IMR-90 (cell line): ENCODE results near the gene MTHFD2. TPM values are rescaled to one million over a fixed set of nuclear protein-coding genes. Genes with fewer than 3 reads are reported as not detected.
"Not testable (repeated sequence)": the region's sequence is repeated elsewhere in the genome, so short reads cannot be mapped to it uniquely, and the experiment has no call there.

Experiments
- ATAC-seq: fragments of 200-7000 bp; cut with Tn5 transposase; 2 replicates; pipeline ENCODE4 v1.9.1; 2020; ENCODE audit warnings: low read depth, mild to moderate bottlenecking, moderate library complexity
- BruUV-seq: library from RNA; stranded (reverse); fragments of 400-500 nt; replicated peaks from 2 replicates; lab custom pipeline; 2021; lab: Mats Ljungman, UMichigan
- CTCF ChIA-PET: fragments of 300-600 bp; formaldehyde crosslinking; extraction: SDS; loops from one replicate; lab custom pipeline; 2021; ENCODE audit warnings: antibody characterized with exemption; lab: Yijun Ruan, JAX
- POLR2A ChIA-PET: fragments of 300-600 bp; sonication (Branson Sonifier 250); formaldehyde crosslinking; loops from one replicate; lab custom pipeline; 2022; ENCODE audit warnings: antibody characterized with exemption; ENCODE audit not compliant: unreplicated experiment; lab: Charles Lee
- DNase-seq: peaks from one replicate; pipeline ENCODE4 v3.0.0; 2013
- H2AFZ ChIP-seq: replicated peaks from 2 replicates; pipeline ENCODE3; 2013; ENCODE audit warnings: low read length, mild to moderate bottlenecking; ENCODE audit not compliant: poor library complexity
- H2AK5ac ChIP-seq: 2 replicates; pipeline ENCODE4 v1.6.1; 2013; ENCODE audit warnings: low read depth, low read length, inconsistent platforms
- H2AK9ac ChIP-seq: replicated peaks from 2 replicates; pipeline ENCODE3; 2013; ENCODE audit warnings: mild to moderate bottlenecking, low read depth, low read length, moderate library complexity; ENCODE audit not compliant: poor library complexity
- H2BK120ac ChIP-seq: 2 replicates; pipeline ENCODE4 v1.6.1; 2013; ENCODE audit warnings: low read depth, low read length, inconsistent platforms
- H2BK15ac ChIP-seq: 3 replicates; pipeline ENCODE4 v1.6.1; 2013; ENCODE audit warnings: low read depth, low read length, inconsistent platforms
- H2BK20ac ChIP-seq: 2 replicates; pipeline ENCODE4 v1.6.1; 2013; ENCODE audit warnings: low read depth, mild to moderate bottlenecking, inconsistent platforms, low read length, moderate library complexity
- H2BK5ac ChIP-seq: 2 replicates; pipeline ENCODE4 v1.6.1; 2013; ENCODE audit warnings: mild to moderate bottlenecking, low read depth, low read length, inconsistent platforms; ENCODE audit not compliant: poor library complexity, severe bottlenecking
- H3K14ac ChIP-seq: replicated peaks from 2 replicates; pipeline ENCODE4 v1.6.1; 2013; ENCODE audit warnings: low read depth, low read length, inconsistent platforms
- H3K18ac ChIP-seq: 2 replicates; pipeline ENCODE4 v1.6.1; 2013; ENCODE audit warnings: low read depth, low read length, control low read depth
- H3K23ac ChIP-seq: 2 replicates; pipeline ENCODE4 v1.6.1; 2013; ENCODE audit warnings: low read depth, low read length, inconsistent platforms
- H3K27ac ChIP-seq: 2 replicates; pipeline ENCODE4 v1.5.1; 2013; ENCODE audit warnings: mild to moderate bottlenecking, control low read depth, low read length; ENCODE audit not compliant: insufficient read depth
- H3K27me3 ChIP-seq: 2 replicates; pipeline ENCODE4 v1.6.1; 2013; ENCODE audit warnings: low read length; ENCODE audit not compliant: control insufficient read depth, insufficient read depth
- H3K36me3 ChIP-seq: 2 replicates; pipeline ENCODE4 v1.6.1; 2013; ENCODE audit warnings: low read length, mixed read lengths; ENCODE audit not compliant: control insufficient read depth, insufficient read depth
- H3K4ac ChIP-seq: 2 replicates; pipeline ENCODE4 v1.6.1; 2013; ENCODE audit warnings: low read depth, low read length, inconsistent platforms
- H3K4me1 ChIP-seq: 2 replicates; pipeline ENCODE4 v1.6.1; 2013; ENCODE audit warnings: low read length, mixed read lengths; ENCODE audit not compliant: control insufficient read depth, insufficient read depth
- H3K4me2 ChIP-seq: 2 replicates; pipeline ENCODE4 v1.6.1; 2013; ENCODE audit warnings: low read depth, mild to moderate bottlenecking, control low read depth, low read length, moderate library complexity
- H3K4me3 ChIP-seq: 2 replicates; pipeline ENCODE4 v1.5.1; 2013; ENCODE audit warnings: low read depth, mild to moderate bottlenecking, control low read depth, low read length, moderate library complexity; ENCODE audit not compliant: insufficient read depth
- H3K56ac ChIP-seq: 2 replicates; pipeline ENCODE4 v1.6.1; 2013; ENCODE audit warnings: low read length, inconsistent platforms; ENCODE audit not compliant: insufficient read depth; ENCODE audit errors: extremely low read depth
- H3K79me1 ChIP-seq, 2 experiments: 2 replicates each; pipeline ENCODE4 v1.6.1; 2013; ENCODE audit warnings: low read length in 2 of 2, inconsistent platforms in 1 of 2, low read depth in 1 of 2
- H3K9ac ChIP-seq: 2 replicates; pipeline ENCODE4 v1.6.1; 2013; ENCODE audit warnings: low read depth, low read length, control low read depth
- H3K9me1 ChIP-seq: 2 replicates; pipeline ENCODE4 v1.6.1; 2013; ENCODE audit warnings: low read length, inconsistent platforms; ENCODE audit not compliant: insufficient read depth
- H3K9me3 ChIP-seq: 2 replicates; pipeline ENCODE4 v1.6.1; 2013; ENCODE audit warnings: low read length; ENCODE audit not compliant: control insufficient read depth, insufficient read depth
- H4K20me1 ChIP-seq: 2 replicates; pipeline ENCODE4 v1.6.1; 2013; ENCODE audit warnings: low read length, inconsistent platforms; ENCODE audit not compliant: insufficient read depth
- H4K5ac ChIP-seq: 2 replicates; pipeline ENCODE4 v1.6.1; 2013; ENCODE audit warnings: mild to moderate bottlenecking, low read depth, low read length, control low read depth
- H4K8ac ChIP-seq, 2 experiments: 2 replicates each; pipeline ENCODE4 v1.6.1; 2013; ENCODE audit warnings: low read depth in 2 of 2, low read length in 2 of 2, control low read depth in 1 of 2, inconsistent platforms in 1 of 2
- H4K91ac ChIP-seq: 2 replicates; pipeline ENCODE4 v1.6.1; 2013; ENCODE audit warnings: low read depth, low read length, inconsistent platforms; ENCODE audit not compliant: insufficient read depth
- WGBS, 2 experiments: methylation state at CpG; one replicate each; pipeline versions ENCODE4 v1.1.5 to v1.1.7; 2013; ENCODE audit warnings: missing lambda C conversion rate in 2 of 2; ENCODE audit not compliant: insufficient read length in 1 of 2; ENCODE audit errors: extremely low coverage in 2 of 2; 5-methylcytosine and 5-hydroxymethylcytosine counted together
- dilution Hi-C: fragments of 300-500 bp; cut with HindIII; formaldehyde crosslinking; loops from one replicate; pipeline ENCODE4 v1.14.3; 2018; ENCODE audit warnings: low sequenced_read_pairs; ENCODE audit not compliant: unreplicated experiment
- in situ Hi-C: fragments of 300-500 bp; cut with MboI; formaldehyde crosslinking; loops from 3 replicates; pipeline ENCODE4 v1.14.3; 2019; ENCODE audit warnings: low sequenced_read_pairs, inconsistent platforms, mixed read lengths
- intact Hi-C: fragments of 100-400 bp; cut with micrococcal nuclease; formaldehyde crosslinking; loops from 2 replicates; pipeline ENCODE4 v1.10.0; 2022
- polyA plus RNA-seq, 3 experiments: library from polyadenylated mRNA; depleted of rRNA; stranded (reverse); fragments of >200 nt; gene quantifications; 2 replicates each; pipeline ENCODE4 v1.2.3, GENCODE V29; 2012; ENCODE audit warnings: low replicate concordance in 1 of 3
- total RNA-seq: library from RNA; depleted of rRNA; stranded (reverse); fragments of >200 nt; gene quantifications from 2 replicates; pipeline ENCODE4 v1.2.3, GENCODE V29; 2012

The MTHFD2 gene
- total and polyA plus RNA-seq, 2 of the 4 experiments (the other 2 are of a cell fraction): 66.8 to 122 TPM

- H4K8ac ChIP-seq, H3K4me1 ChIP-seq, H2BK15ac ChIP-seq, H4K91ac ChIP-seq, dilution Hi-C loops, H3K23ac ChIP-seq, H2AK5ac ChIP-seq, H2AK9ac ChIP-seq, H3K9me3 ChIP-seq, intact Hi-C loops, H3K4me2 ChIP-seq, DNase-seq, H3K9me1 ChIP-seq, H3K4ac ChIP-seq, H2BK20ac ChIP-seq, H3K9ac ChIP-seq, H3K14ac ChIP-seq, H3K27ac ChIP-seq, BruUV-seq, H3K4me3 ChIP-seq, POLR2A ChIA-PET, in situ Hi-C loops, H2BK120ac ChIP-seq, H3K27me3 ChIP-seq, H2BK5ac ChIP-seq, H3K56ac ChIP-seq, H3K18ac ChIP-seq, H2AFZ ChIP-seq, ATAC-seq, CTCF ChIA-PET, H4K5ac ChIP-seq: not testable (repeated sequence)
- Histone ChIP-seq H3K36me3 (peaks cover 42% of the 10 kb centered on the region), H4K20me1 (peaks cover 10% of the 10 kb centered on the region), H3K79me1 (peaks cover 10 to 32% of the 10 kb centered on the region in 2 experiments)
- no CpG with 5 or more reads among the region's 6 CpGs for WGBS, 2 experiments
Measured at GRCh38 chr2:74215771-74216170, 17.4 kb downstream of the MTHFD2 start.
